OCI-M2 (cell line): Measurements from ENCODE around the gene ATP6AP2.
A peak's percentile ranks its signal among the peaks of the same experiment; 100 is the strongest.
"Not testable (repeated sequence)": the region's sequence is repeated elsewhere in the genome, so short reads cannot be mapped to it uniquely, and the experiment has no call there.

Source experiments
- DNase-seq: peaks from one replicate; lab custom pipeline; 2025; ENCODE audit not compliant: unreplicated experiment; lab: John Stamatoyannopoulos, UW

ATP6AP2 gene, protein sequence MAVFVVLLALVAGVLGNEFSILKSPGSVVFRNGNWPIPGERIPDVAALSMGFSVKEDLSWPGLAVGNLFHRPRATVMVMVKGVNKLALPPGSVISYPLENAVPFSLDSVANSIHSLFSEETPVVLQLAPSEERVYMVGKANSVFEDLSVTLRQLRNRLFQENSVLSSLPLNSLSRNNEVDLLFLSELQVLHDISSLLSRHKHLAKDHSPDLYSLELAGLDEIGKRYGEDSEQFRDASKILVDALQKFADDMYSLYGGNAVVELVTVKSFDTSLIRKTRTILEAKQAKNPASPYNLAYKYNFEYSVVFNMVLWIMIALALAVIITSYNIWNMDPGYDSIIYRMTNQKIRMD

GRCh38 chrX:40580537-40581335 is at the start of gene ATP6AP2:
Gene ATP6AP2 (plus strand): TSS chrX:40580970. CDS start chrX:40581066, 96 bp downstream.
- DNase-seq: peak; percentile 77

GRCh38 chrX:40531056-40531826 is 49.5 kb upstream of the ATP6AP2 start:
- DNase-seq: no peak

GRCh38 chrX:40537310-40537709 is 43.5 kb upstream of the ATP6AP2 start:
- DNase-seq: no peak

DNA sequence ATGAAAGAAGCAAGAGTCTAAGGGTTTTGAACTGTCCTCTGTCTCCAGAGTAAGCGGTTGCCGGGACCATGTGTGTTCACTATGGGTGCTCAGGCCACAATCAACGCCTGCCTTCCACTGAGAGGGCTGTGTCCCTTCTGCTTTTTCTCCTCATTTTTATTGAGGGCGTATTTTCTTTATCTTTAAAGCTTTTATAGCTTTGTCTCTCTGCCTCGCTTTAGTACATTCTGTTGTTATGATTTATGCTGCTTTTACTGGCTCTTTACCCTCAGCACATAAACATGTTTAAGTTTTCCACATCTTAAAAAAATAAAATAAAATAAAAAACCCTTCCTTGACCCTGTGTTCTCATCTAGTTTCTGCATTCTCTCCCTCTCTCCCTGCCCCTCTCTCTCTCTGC is 42.4 kb upstream of the ATP6AP2 start:
- DNase-seq: no peak

GRCh38 chrX:40539214-40540142 is 41.3 kb upstream of the ATP6AP2 start:
- no peak for DNase-seq

- DNase-seq: no peak
These were observed 38.6 kb upstream of the ATP6AP2 start for GRCh38 chrX:40542208-40542607.

DNA sequence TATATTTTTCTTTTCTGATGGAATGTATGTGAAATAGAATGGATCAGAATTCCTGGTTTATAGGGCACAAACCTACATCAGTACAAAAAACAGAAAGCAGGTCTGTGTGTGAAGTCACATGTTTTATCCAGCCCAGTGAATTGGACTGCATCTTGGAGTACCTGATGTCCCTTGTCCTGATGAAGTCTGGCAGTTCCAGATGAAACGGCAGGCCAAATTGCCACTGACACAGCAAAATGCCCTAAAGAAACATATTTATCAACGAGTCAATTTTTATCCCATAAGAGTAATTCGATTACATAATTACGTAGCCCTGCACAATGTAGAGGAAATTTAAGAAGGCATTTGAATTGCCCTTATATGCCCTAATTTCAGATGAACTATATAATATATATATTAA is 37.8 kb upstream of the ATP6AP2 start:
- no peak for DNase-seq

- no peak for DNase-seq
These were observed 37.0 kb upstream of the ATP6AP2 start for GRCh38 chrX:40543661-40544328.

GRCh38 chrX:40544343-40545266 is 36.2 kb upstream of the ATP6AP2 start:
- DNase-seq: peak; percentile 71

DNA sequence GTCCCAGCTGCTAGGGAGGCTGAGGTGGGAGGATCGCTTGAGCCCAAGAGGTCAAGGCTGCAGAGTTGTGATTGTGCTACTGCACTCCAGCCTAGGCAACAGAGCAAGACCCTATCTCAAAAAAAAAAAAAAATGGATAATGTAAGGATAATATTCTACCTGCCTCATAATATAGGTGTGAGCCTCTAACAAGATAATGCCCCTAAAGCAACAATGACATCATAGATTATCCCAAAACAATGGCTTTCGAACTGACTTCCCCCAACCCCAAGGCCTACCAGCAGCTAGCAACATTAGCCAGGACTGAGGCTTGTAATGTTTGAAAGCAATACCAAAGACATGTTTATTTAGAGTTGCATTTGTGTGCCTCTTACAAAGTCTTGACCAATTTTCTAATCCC is 33.9 kb upstream of the ATP6AP2 start:
- no peak for DNase-seq

GRCh38 chrX:40550066-40550465 is 30.7 kb upstream of the ATP6AP2 start:
- DNase-seq: no peak

GRCh38 chrX:40552768-40553167 is 28.0 kb upstream of the ATP6AP2 start:
- no peak for DNase-seq

DNA sequence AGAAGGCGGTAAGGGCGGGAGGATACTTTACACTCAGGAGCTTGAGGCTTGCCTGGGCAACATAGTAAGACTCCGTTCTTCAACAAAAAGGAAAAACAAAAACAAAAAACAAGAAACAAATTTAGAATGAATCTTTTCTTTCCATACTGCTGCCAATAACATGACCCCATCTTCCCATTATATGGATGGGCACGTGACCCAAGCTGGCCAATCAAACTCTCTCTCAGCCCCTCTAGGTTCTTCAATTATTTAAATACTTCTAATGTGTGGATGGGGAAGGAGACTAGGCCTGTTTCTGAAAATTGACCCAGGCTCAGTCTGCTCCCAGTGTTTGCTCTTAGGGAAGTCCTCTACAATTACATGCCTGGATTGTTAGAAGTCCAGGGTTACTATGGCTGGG is 22.2 kb upstream of the ATP6AP2 start:
- DNase-seq: no peak

- no peak for DNase-seq
These were observed 17.0 kb upstream of the ATP6AP2 start for GRCh38 chrX:40563784-40564183.

DNA sequence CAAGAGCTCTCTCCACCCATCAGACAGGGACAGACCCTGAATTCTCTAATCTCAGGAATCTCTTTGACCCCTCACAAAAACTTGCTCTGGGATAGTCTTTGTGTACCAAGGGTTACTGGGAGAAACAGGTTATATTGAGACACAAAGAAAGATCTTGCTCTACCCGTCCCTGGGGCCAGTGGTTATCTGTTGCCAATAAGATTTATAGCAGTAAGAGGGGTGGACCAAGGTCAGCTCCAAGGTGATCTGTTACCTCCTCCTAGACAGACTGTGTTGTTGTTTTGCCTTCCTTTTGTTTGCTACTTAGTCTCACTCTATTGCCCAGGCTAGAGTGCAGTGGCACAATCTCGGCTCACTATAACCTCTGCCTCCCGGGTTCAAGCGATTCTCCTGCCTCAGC is 16.3 kb upstream of the ATP6AP2 start:
- DNase-seq: no peak

DNA sequence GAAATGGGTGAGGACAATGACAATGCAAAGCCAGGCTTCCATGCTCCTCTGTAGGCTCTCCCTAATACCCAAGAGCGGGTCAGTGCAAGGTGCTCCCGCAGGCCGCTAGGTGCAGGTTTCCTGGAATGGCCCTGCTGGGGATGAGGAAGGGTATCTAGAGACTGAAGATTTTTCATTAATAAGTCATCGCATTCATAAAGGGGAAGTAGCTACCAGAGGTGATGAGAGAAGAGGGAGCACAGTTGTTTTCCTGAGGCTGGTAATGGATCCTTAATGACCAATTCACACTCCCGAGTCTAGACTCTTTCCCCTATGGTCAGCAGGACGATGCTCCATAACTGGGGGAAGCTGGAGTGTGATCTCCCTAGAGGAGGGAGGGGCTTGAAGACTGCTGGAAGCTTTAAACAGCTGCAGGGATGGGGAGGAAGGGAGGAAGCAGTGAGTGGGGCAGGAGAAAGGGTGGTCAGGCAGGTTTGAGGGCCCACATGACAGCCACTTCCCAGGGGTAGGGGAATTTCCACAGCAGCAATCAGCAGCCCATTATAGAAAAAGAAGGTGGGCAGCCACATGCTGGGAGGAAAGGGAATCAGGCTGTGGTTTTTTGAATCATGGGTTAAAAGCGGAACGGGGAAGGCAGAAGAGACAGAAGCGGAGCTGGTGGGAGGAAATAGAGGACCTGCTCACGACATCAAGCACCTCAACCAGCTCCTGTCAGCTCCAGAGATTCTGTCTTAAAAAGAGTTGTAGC is 10.2 kb upstream of the ATP6AP2 start:
- no peak for DNase-seq

- DNase-seq: not testable (repeated sequence)
These were observed 9.6 kb upstream of the ATP6AP2 start for GRCh38 chrX:40571164-40571563.

- DNase-seq: no peak
These were observed 9.2 kb upstream of the ATP6AP2 start for GRCh38 chrX:40571600-40571999.
